Stimulated activated CD4-positive, alpha-beta T cell treated with anti-CD3 and anti-CD28 coated beads, Interleukin-4, amount 100 ng/mL, for 1 hour (primary cell): ENCODE data around the gene RFX8.
"Not testable (repeated sequence)": the region's sequence is repeated elsewhere in the genome, so short reads cannot be mapped to it uniquely, and the experiment has no call there.

ENCODE experiments used
- DNase-seq: peaks from one replicate; pipeline ENCODE4 v3.0.0-alpha.2; 2020

Gene RFX8

DNA sequence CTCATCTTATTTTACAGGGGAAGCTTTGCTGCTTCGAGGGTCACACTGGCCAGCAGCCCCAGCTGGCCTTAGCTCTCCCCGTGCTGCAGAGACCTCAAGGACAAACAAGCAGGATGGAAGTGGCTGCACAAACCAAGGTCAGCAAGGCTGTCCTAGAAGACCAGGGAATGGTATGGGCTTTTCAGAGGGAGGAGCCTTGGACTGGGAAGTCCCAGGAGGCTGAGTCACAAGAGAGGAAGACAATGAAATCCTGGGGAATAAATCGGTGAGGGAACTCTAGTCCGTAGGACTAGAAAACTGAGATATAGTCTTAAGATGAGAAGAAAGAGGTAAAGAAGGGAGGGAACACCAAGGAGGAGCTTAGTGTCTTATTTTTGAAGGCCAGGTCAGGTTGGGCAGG lies 103.3 kb downstream of the RFX8 start:
- DNase-seq, result no peak

DNA sequence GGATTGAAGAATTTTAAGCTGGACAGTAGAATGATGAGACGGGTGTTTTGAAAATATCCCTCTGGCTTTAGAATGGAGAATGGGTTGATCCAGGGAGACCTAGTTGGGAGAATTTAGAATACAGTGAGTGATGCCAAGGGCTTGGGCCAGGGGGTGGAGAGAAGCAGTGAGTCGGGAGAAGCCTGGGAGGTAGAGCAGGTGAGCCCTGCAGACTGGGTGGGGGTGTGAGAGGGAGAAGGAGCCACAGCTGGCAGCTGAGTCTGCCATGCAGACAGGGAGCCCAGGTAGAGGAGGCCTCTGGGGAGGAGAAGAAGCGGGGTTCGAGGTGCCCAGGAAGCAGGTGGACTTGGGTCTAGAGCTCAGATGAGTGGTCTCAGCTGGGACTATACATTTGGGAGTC lies 105.8 kb downstream of the RFX8 start:
- no peak for DNase-seq

DNA sequence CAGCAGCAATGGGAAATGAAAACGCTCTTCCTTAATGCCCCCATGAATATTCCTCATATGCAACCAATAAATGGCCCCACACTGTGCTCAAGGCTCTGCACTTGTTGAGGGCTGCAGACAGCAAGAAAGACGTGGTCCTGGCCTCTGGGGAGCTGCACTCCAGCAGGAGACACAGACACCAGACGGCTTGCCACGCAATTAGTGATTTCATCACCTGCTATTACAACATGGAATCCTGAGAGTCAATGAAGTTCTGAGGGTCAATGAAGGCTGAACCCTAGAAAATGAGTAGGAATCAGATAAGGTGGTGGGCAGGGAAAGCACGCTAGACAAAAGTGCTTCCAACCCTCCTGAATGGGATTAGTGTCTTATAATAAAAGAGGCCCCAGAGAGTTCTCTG lies 106.5 kb downstream of the RFX8 start:
- no peak for DNase-seq

DNA sequence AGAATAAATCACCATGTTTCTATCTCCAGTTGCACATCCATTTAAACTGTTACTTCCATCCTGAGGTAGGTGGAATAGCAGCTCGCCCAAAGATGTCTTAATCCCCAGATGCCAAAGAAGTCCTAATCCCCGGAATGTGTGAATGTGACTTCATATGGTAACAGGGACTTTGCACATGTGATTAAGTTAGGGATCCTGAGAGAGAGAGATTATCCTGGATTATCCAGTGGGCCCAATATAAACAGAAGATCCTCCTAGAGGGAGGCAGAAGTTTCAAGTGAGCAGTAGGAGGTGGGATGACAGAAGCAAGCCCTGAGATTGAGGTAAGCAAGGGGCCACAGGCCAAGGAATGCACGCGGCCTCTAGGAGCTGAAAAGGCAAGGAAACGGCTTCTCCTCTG lies 107.4 kb downstream of the RFX8 start:
- no peak for DNase-seq

DNA sequence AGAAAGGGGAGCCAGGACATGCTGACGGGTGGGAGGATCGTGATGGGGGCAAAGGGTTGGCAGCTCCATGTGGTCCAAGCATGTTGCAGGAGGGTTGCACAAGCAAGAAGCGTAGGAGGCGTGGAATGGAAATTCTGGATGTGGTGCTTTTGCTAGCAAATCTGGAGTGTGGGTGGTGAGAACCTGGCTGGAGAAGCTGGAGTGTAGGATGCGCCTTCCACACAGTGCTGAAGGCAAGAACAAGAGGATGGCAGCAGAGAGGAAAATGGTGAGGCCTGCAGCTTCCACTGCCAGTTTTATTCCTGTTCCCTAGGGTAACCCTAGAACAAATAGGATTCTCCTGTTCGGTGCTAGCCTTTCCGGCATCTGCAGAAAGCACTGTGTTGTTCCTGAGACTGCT lies 110.0 kb downstream of the RFX8 start:
- no peak for DNase-seq

DNA sequence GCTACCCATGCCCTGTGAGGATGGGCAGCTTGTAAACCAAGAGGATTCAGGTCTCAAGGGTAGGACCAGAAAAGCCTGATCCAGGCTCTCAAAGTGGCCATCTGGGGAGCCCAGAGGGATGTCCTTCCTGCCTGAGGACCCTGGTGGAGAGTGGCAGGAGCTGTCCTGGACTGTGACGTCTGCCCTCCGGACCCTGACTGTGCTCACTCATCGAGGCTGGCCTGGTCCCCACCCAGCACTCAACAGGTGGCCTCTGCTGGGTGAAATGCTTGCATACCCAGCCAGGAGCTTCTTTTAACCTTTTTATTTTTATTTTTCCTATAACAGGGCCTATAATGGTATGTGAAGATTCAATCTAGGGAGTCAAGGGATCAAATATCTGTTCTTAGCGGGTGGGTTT lies 112.1 kb downstream of the RFX8 start:
- no peak for DNase-seq

DNA sequence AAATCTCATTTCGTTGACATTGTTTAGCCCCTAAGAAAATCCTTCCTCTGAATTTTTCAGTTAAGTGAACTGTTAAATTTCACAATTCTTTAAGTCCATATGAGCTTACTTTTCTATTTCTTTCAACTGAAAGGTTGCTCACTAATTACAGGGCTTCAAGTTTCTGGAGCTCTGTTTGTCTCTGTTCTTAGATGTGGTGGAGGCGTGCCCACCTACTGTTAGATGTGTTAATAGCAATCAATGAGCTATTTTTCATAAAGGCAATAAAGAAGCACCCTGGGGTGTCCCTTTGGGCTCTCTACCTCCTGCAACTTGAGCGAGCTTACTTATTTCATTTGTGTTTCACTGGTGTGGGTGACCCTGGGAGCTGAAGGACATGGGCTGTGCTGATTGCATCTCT lies 112.6 kb downstream of the RFX8 start:
- DNase-seq, result no peak

DNA sequence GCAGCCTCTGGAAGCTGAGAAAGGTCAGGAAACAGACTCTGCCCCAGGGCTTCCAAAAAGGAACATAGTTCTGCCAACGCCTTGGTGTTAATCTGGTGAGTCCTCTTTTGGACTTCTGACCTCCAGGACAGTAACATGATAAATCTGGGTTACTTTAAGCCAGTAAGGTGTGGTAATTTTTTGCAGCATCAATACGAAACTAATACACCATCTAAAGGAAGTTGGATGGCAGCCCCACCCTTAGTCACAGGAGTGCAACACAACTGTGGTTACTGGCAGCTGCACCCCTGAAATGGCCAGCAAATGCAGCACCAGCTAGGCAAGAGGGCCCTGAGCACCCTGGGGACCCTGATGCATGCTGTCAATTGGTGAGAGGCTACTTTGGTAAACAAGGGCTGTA lies 113.4 kb downstream of the RFX8 start:
- no peak for DNase-seq

DNA sequence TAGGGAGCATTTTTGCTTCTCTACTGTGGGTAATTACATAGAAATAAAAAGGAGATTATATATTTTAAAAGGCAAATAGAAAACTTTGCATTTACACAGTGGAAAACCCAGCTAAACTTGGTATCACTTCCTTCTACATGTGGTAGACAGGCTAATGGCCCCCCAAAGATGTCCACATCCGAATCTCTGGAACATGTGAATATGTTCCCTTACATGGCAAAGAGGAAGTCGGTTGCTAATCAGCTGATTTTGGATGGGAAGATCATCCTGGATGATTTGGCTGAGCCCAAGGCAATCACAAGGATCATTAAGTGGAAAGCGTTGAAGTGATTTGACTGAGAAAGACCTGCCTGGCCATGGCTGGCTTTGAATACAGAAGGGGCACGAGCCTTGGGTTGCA lies 113.8 kb downstream of the RFX8 start:
- no peak for DNase-seq

DNA sequence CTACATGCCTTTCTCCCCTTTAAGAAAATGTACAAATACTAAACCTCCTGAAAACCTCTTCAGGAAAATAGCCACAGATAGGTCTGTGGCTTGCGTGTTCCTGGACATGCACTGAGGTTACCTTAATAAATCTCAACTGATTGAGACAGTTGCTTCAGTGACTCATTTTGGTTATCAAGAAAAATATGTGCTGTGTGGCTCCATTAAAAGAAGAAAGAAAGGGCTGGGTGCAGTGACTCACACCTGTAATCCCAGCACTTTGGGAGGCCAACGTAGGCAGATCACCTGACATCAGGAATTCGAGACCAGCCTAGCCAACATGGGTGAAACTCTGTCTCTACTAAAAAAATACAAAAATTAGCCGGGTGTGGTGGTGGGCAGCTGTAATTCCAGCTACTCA lies 114.7 kb downstream of the RFX8 start:
- no peak for DNase-seq

DNA sequence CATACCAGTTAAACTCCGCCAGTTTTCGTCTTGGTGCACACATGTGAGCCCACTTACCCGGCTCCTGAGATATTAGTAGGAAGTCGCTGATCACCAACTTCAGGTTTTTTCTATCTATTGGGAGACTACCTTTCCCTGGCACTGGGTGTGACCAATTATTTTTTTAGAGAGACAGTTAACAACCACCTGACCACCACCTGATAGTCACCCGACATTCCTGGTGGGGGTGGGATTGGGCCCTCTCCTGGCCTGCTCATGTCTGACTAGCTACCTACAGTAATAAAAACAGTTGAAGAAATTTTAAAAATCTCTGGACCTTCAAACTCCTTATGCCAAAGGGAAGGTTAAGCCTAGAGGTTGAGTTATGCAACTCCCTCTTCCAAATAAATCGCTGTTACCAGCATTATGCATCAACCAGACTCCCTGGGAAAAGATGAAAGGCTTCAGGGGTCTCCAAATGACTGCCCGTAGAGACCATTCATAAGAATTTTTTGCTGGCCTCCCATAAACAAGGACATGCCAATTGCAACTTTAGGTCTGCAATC lies 115.4 kb downstream of the RFX8 start:
- DNase-seq, result no peak

DNA sequence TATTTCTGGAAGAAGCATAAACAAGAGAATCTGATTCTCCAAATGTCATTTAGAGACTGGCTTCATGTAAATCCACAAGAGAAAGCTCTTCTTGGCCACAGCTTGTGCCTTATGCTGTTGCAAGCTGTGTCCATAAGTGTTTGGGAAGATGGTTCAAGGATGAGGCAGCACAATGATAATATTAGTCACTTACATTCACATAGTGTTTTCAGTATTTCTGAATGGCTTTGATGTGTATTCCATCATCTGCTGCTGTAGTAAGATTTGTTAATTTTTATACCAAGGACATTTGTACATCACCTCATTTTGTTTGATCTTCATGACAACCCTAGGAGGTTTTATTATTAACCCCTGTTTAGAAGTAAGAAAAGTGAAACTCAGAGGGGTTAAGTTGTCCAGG lies 117.5 kb downstream of the RFX8 start:
- no peak for DNase-seq

DNA sequence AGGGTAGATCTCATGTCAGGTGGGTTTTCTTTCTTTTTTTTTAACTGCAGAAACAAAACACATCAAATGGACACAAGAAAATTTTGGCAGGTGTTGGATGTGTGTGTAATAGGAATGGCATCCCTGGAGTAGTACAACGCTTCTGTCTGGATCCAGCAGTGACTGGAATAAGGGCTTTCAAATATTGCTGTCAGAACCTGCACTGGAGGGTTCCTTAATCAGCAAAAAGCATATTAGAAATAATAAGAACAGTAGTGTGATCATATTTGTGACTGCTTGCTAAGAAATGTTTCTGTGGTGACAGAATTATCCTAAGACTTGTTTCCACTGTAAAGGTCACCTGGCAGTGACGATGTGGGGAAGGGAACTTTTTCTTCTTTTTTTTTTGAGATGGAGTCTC lies 118.4 kb downstream of the RFX8 start:
- no peak for DNase-seq

DNA sequence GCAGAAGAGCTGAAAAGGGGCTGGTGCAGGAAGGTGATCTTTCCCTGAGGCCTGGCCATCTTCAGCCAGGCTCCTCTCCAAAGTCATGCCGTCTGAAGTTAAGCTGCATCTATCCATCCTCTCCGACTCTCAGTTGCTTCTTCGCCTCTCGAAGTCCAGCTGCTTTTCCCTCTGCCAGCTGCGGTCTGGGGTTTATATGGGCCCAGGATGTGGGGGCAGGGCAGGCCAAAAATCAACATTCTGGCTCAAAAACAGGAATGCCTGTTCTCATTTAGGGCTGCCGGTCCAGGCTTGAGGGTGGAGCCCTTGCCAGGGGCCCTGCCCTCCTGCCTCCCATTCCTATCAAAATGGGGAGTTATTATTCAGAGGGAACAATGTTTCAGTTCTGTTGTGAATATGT lies 118.9 kb downstream of the RFX8 start:
- no peak for DNase-seq

DNA sequence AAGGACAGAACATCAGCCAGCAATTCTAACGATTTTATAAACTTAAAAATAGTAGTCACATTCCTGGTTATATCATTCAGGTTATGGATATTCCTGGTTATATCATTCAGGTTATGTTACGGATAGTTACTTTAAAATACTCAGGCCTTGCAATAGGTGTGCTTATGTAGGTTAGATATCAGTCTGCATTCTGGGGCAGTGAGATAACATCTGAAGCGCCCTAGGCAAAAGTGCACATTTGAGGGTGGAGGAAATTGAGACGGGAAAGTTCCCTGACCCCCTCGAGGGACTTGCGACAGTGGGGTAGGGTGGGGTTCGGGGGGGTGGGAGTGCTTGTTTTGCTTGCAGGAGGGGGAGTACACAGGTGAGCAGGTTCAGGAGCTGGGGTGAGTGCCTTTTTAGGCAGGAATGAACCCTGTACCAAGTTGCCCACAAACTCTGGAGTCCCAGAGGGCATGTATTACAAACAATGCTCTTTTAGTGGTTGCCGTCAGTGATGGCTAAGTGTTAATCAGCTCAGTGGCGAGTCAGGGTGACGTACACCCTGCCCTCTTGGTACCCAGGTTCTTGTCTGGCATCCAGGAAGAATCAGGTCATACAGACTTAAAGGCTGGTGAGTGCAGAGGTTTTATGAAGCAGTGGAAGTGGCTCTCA lies 119.4 kb downstream of the RFX8 start:
- no peak for DNase-seq

DNA sequence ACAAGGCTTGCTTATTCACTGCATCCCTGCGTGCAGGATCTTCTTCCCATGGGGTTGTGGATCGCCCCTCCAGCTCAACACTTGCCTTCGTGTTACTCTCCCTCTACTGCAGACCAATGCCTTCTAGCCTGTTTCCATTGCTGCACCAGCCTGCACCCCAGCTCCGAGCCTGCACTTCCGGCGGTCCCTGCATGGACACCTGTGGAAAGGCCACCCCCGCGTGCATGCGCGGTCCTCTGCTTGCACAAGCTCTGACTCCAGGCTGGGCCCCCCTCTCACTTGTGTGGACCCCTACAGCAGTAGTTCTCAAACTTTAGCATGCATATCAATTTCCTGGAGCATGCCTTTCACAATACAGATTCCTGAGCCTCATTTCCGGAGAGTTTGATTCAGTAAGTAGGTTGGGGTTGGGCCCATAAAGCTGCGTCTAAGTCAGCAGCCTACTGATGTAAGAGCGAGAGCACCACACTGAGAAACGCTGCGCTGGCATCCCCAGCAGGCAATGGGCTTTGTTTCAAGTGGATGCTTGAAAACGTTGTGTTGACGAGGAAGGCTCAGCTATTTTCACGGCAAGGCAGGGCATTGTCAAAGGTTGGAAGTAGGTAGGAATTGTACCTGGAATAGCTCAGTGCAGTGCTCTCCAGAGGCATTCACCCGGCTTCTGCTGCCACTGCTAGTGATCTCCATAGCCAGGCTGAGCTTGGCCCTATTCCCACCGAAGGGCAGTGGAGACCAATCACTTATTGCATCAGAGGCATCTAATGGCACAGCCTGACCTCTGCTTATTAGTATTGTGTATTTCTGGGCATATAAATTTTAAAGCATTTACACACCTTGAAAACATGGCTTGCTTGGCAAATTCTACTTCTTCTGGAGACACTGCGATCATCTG lies 120.2 kb downstream of the RFX8 start:
- no peak for DNase-seq

DNA sequence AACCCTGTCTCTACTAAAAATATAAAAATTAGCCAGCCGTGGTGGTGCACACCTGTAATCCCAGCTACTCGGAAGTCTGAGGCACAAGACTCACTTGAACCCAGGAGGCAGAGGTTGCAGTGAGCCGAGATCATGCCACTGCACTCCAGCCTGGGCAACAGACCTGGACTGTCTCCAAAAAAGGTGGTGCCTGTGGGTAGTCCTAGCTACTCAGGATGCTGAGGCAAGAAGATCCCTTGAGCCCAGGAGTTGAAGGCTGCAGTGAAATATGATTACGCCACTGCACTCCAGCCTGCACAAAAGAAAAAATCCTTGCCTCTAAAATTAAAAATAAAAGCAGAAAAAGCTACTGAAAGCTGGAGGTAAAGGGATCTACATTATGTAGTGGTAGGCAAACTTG lies 122.3 kb downstream of the RFX8 start:
- DNase-seq, result not testable (repeated sequence)

DNA sequence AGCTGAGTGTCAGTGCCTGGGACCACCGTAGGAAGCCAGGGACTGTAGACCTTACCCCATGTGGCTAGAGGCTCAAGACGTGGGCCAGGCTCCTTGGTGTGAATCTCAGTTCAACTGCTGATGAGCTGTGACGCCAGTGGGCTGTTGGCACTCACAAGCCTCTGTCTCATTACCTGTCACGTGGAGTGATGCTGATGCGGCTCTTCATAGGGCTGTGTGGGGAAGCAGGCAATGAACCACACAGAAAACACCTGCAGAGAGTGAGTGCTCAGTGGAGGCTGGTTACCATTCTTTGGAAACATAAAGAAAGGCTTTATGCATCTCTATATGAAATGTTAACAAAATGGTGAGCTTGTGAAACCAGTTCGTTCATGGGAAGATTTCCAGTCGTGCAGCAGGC lies 123.7 kb downstream of the RFX8 start:
- no peak for DNase-seq

DNA sequence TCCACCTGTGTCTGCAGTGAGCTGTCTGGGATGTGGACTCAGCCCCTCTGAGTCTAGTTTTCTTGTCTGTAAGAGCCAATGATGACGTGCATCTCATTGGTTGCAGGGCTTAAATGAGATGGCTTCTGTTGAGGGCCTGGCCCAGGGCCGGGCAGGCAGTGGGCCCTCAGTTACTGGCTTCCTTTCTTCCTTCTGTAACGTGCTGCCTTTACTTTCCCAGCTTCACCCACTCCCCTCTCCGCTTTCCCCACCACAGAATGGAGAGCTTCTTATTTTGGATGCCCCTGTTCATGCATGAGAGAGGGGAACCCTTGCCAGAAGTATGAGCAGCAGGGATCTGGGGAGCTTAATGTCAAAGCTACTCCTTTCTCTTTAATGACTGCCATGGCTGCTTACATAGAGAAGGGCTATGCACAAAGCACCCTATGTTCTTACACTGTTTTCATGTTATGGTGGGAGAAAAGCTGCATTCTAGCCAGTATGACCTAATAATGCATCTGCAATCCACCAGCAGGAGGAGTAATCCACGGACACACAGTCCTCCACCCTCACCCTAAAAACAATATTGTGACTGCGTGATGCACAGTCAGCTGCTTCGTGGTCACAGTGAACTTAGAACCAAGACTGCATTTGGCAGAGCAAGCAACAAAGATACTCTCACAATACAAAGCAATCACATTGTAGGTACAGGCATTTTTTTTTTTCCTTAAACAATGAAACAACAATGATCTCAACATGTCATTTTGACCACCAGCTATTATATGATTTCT lies 124.8 kb downstream of the RFX8 start:
- DNase-seq, result no peak

DNA sequence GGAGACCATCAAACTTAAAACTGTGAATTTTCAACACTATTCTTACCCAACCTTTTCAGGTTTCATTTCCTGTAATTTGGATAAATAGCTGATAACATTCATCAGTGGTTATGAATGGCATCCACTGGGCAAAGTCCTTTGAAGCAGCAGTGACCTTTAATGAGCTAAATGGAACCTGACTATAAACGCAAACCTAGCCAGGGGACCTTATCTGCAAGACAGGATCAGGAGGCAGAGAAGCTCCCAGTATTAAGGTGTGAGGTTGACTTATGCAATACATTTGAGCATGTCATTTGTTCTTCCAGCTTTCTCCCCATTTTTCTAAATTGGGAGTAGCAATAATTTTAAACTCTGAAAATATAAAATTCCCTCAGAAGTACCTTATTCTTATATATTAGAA lies 126.0 kb downstream of the RFX8 start:
- DNase-seq, result no peak
